SK-N-MC (cell line): ENCODE measurements around the gene SGCE.
"Not testable (repeated sequence)": the region's sequence is repeated elsewhere in the genome, so short reads cannot be mapped to it uniquely, and the experiment has no call there.

Experiments used
- DNase-seq: peaks from one replicate; pipeline ENCODE4 v3.0.0-alpha.2; 2011; ENCODE audit warnings: low read depth, low spot score
- H3K27ac ChIP-seq: fragments of 200-600 bp; sonication (generic); 2 replicates; pipeline ENCODE4 v1.5.1; 2016; ENCODE audit warnings: mixed run types
- H3K36me3 ChIP-seq: fragments of 200-600 bp; sonication (generic); 2 replicates; pipeline ENCODE4 v1.6.1; 2017; ENCODE audit warnings: antibody characterized with exemption, low read length, mixed read lengths; ENCODE audit not compliant: insufficient read depth
- H3K4me3 ChIP-seq: fragments of 200-600 bp; sonication (generic); 2 replicates; pipeline ENCODE4 v1.5.1; 2016
- H3K9ac ChIP-seq: fragments of 200-600 bp; sonication (generic); 2 replicates; pipeline ENCODE4 v1.8.0; 2017; ENCODE audit warnings: mixed run types, mixed read lengths; ENCODE audit not compliant: insufficient read length
- H3K9me3 ChIP-seq: fragments of 200-600 bp; sonication (generic); 2 replicates; pipeline ENCODE4 v1.6.1; 2017; ENCODE audit warnings: low read depth, mild to moderate bottlenecking, antibody characterized with exemption, low read length, moderate library complexity, mixed read lengths
- EZH2 ChIP-seq: fragments of 200-600 bp; sonication (generic); IDR thresholded peaks from one replicate; pipeline ENCODE4 v1.6.1; 2017; ENCODE audit warnings: antibody characterized with exemption
- FOXP2 ChIP-seq: optimal IDR thresholded peaks from 2 replicates; pipeline ENCODE3; 2011; ENCODE audit warnings: mild to moderate bottlenecking, moderate library complexity; ENCODE audit not compliant: insufficient read depth; ENCODE audit errors: extremely low read length, control extremely low read depth
- POLR2AphosphoS5 ChIP-seq: IDR thresholded peaks from 2 replicates; pipeline ENCODE4 v1.6.1; 2012; ENCODE audit warnings: mild to moderate bottlenecking, low read depth, low read length, borderline replicate concordance

The SGCE gene, protein sequence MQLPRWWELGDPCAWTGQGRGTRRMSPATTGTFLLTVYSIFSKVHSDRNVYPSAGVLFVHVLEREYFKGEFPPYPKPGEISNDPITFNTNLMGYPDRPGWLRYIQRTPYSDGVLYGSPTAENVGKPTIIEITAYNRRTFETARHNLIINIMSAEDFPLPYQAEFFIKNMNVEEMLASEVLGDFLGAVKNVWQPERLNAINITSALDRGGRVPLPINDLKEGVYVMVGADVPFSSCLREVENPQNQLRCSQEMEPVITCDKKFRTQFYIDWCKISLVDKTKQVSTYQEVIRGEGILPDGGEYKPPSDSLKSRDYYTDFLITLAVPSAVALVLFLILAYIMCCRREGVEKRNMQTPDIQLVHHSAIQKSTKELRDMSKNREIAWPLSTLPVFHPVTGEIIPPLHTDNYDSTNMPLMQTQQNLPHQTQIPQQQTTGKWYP

DNA sequence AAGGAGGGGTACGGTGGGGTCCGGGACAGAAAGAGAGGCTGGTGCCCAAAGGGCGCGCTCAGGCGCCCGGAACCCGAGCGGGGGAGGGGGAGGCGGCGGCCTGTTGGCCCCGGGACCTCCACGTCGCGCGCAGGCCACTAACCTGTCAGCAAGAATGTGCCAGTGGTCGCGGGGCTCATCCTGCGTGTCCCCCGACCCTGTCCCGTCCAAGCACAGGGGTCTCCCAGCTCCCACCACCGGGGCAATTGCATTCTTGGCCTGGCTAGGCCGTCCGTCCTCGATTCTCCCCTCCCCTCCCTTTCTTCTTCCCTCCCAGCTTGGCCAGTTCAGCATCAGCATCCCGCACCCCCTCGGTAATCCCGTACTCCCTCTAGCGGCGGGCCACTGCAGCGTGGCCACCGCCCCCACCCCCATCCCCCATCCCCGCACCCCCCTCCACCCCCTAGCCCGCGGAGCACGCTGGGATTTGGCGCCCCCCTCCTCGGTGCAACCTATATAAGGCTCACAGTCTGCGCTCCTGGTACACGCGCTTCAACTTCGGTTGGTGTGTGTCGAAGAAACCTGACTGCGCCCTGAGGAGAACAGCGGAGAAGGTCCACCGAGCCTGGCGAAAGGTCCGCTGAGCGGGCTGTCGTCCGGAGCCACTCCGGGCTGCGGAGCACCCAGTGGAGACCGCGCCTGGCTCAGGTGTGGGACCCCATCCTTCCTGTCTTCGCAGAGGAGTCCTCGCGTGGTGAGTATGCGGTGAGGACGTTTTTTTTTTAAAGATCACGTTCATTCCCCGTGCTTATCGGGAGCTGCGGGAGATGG lies at the start of gene SGCE:
Gene SGCE (minus strand): TSS at position 286 of the 810 bp plus-strand sequence. CDS start 35 bp downstream, at position 251.
- Histone ChIP-seq H3K9me3 (no peaks in the 10 kb centered on the region), H3K36me3 (no peaks in the 10 kb centered on the region), H3K9ac (peak within 1 kb of the TSS; percentile 75), H3K4me3 (peak within 1 kb of the TSS; percentile 92), H3K27ac (peak within 1 kb of the TSS; percentile 4; the same call in 1 of the 2 replicates)
- peak; percentile 59 for TF ChIP-seq FOXP2
- peak; percentile 91 for TF ChIP-seq POLR2AphosphoS5
- no peak for TF ChIP-seq EZH2
- no peak for DNase-seq

DNA sequence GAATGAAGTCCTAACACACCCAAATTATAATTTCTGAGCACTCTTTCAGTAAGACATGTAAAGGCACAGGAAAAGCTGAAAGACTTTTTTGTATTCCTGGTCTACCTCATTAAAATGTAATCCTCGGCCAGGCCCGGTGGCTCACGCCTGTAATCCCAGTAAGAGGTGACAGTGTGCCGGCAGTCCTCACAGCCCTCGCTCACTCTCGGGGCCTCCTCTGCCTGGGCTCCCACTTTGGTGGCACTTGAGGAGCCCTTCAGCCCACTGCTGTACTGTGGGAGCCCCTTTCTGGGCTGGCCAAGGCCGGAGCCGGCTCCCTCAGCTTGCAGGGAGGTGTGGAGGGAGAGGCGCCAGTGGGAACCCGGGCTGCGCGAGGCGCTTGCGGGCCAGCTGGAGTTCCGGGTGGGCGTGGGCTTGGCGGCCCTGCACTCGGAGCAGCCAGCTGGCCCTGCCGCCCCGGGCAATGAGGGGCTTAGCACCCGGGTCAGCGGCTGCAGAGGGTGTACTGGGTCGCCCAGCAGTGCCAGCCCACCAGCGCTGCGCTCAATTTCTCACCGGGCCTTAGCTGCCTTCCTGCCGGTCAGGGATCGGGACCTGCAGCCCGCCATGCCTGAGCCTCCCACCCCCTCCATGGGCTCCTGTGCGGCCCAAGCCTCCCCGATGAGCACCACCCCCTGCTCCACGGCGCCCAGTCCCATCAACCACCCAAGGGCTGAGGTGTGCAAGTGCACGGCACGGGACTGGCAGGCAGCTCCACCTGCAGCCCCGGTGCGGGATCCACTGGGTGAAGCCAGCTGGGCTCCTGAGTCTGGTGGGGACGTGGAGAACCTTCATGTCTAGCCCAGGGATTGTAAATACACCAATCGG lies 49.5 kb upstream of the SGCE start:
- H3K36me3 ChIP-seq, H3K9ac ChIP-seq: not testable (repeated sequence)

DNA sequence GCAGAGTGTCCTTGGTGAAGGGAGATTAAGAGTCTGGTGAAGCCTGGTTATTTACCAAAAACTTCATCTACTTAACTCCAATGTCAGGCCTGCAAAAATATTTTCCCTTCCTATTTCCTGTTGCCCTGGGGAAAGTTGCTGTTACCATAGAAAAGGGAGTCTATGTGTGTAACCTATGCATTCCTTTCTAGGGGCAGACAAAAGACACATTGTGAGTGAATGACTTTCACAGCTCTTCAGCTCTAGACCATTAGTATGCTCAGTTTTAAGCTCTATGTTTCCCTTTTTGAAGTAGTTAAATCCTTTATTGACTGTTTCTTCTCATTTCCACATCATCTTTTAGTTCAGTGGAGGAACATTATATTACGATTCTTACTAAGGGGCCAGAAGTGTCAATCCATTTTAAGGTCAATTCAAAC lies 45.6 kb upstream of the SGCE start:
- peak overlapping the region; percentile 7; the same call in 1 of the 2 replicates for H3K4me3 ChIP-seq
- H3K36me3 ChIP-seq, result no peaks in the 10 kb centered on the region
- DNase-seq, result peak; percentile 44
- no peaks in the 10 kb centered on the region for H3K9me3 ChIP-seq
- no peak for TF ChIP-seq FOXP2
- no peak for TF ChIP-seq POLR2AphosphoS5
- TF ChIP-seq EZH2, result no peak
- H3K27ac ChIP-seq, result peak overlapping the region; percentile 55
- H3K9ac ChIP-seq, result no peak overlapping the region

More for the DNA sequence above, 49.5 kb upstream of the SGCE start:
- not testable (repeated sequence) for DNase-seq, H3K27ac ChIP-seq, H3K4me3 ChIP-seq, H3K9me3 ChIP-seq

DNA sequence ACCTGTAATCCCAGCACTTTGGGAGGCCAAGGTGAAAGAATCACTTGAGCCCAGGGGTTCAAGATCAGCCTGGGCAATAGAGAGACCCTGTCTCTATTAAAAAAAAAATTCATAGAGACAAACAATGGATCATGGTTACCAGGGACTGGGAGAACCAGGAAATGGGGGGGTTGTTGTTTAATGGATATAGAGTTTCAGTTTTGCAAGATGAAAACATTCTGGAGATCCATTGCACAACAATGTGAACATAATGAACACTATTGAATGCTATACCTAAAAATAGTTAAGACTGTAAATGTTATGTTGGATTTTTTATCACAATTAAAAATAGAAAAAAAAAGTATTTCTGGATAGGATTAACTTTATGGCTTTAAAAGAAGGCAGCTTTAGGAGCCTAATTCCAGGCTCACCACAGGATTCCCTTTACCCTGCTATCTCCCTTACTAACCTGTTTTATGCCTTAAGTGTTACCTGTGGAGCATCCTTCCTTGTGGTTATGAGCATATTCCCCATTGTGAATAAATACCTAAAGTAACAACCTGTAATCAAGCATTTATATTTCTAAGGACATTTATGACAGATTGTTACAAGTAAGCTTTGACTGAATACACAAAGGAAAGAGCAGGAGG lies 45.1 kb upstream of the SGCE start:
- DNase-seq, result no peak
- no peak overlapping the region for H3K9ac ChIP-seq
- no peak overlapping the region; the same call in 1 of the 2 replicates for H3K4me3 ChIP-seq
- peak overlapping the region; percentile 55; the same call in 1 of the 2 replicates for H3K27ac ChIP-seq
- H3K36me3 ChIP-seq, result no peaks in the 10 kb centered on the region
- no peak for TF ChIP-seq EZH2
- TF ChIP-seq FOXP2, result no peak
- TF ChIP-seq POLR2AphosphoS5, result no peak
- H3K9me3 ChIP-seq, result no peaks in the 10 kb centered on the region

DNA sequence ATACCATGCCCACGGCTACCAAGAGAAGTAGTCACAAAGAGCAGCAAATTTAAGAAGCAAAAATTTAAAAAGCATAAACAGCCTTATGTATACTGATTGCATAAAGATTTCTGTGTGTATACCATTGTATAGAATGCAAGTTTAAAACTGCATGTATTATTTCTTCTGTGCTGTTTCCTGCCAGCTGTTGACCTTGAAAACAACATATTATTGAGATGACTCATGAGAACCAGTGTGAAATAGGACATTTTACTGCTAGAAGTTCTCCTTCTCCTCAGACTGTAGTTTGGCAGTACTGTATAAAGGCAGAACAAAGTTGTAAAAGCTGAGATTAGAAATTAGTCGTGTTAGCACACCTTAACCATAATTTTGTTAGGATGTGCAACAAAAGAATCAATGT lies 42.3 kb upstream of the SGCE start:
- Histone ChIP-seq H3K27ac (peak overlapping the region; percentile 70; the same call in 1 of the 2 replicates), H3K9ac (peak overlapping the region; percentile 54), H3K4me3 (peak overlapping the region; percentile 26; the same call in 1 of the 2 replicates), H3K9me3 (no peaks in the 10 kb centered on the region), H3K36me3 (no peaks in the 10 kb centered on the region)
- peak; percentile 39 for DNase-seq
- TF ChIP-seq FOXP2 (no peak), POLR2AphosphoS5 (no peak), EZH2 (no peak)

DNA sequence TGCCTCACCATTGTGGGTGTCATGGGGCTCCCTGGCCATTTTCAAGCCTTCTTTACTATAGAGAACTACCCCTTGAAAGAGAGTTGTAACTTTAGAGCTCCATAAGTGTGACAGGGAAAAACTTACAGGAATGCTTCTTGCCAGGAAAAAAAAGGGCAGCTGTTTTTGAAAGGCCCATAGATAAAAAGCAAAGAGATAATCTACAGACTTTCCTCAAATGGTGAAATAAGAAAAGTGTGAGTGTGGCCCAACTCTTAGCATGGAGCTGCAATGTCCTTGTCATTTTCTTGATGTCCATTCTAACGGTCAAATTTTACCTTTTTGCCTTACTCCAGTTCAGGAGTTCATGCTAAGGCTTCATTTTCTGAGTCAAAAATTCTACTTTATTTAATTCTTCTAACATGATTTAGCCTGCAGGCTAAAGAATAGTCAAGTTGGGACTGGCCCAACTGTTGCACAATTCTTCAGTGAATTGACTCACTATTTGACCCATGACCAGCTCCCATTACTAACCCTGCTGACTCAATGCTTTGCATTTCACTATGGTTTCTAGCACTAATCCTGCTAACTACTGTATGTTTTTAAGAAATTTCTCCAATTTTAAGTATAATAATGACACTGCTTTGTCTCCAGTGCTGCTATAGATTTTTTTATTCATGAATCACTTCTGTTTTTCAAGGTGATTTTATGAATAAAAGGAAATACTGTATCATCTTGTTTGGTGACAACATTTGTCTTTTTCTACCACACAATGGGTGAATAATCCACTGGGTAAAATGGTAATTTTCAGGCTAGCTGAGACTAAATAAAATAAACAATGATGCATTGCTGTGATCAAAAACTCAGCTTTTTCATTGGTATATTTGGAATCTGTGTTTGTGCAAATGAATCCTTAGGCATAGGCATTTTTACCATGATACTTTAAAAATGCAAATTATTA lies 41.4 kb upstream of the SGCE start:
- no peaks in the 10 kb centered on the region for H3K9me3 ChIP-seq
- H3K9ac ChIP-seq, result no peak overlapping the region
- TF ChIP-seq EZH2 (no peak), POLR2AphosphoS5 (no peak; the same call in 1 of the 2 replicates), FOXP2 (no peak)
- H3K36me3 ChIP-seq, result no peaks in the 10 kb centered on the region
- no peak overlapping the region for H3K4me3 ChIP-seq
- DNase-seq, result no peak
- peak overlapping the region; percentile 22; the same call in 1 of the 2 replicates for H3K27ac ChIP-seq

DNA sequence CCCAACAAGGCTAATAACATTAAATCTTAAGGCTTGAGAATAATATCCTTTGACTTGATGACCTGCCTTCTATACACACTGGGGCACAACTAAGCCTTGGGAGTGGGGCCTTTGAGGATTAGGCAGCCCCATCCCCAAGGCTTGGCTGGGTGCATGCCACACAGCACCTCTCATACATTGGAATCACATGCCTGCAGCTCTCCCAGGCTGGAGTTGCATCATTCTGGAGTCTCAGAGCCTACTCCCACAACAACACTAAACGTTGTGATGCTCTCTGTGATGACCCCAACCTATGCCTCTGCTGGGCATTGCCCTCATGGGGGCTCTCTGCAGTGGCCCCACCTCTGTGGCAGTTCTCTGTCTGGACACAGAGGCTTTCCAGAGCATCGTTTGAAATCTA lies 31.9 kb upstream of the SGCE start:
- H3K9ac ChIP-seq, result no peak overlapping the region
- H3K27ac ChIP-seq, result no peak overlapping the region
- no peak overlapping the region for H3K4me3 ChIP-seq
- TF ChIP-seq EZH2, result no peak
- TF ChIP-seq POLR2AphosphoS5, result no peak
- TF ChIP-seq FOXP2, result no peak
- no peaks in the 10 kb centered on the region for H3K36me3 ChIP-seq
- no peak for DNase-seq
- no peaks in the 10 kb centered on the region for H3K9me3 ChIP-seq
